ENCODE results near the gene JDP2. TPM values are rescaled to one million over a fixed set of nuclear protein-coding genes. Genes with fewer than 3 reads are reported as not detected.

Gene JDP2
- total and polyA plus RNA-seq, 2 donors (not counting 1 experiment from before 2014, with no cell fraction given) = 7.9 to 17.9 TPM

- H3K9ac ChIP-seq (ENCODE audit: low read length) = no peak overlapping the region
- intact Hi-C loops (cut with micrococcal nuclease) = no loop called here
- no peaks in the 10 kb centered on the region for H3K36me3 ChIP-seq (replicated peaks in 1 of 2; ENCODE audit: control extremely low read depth in 1 of 2, control insufficient read depth in 1 of 2, extremely low read depth in 1 of 2, insufficient read depth in 2 of 2, low read length in 1 of 2)
- no peak overlapping the region for H3K27ac Mint-ChIP-seq
- no peak overlapping the region for H3K4me3 Mint-ChIP-seq
- H3K9me3 Mint-ChIP-seq (ENCODE audit: insufficient read depth) = peaks cover 2% of the 10 kb centered on the region
- ChIA-PET POLR2A (no interaction called here), CTCF (interaction anchor here (1.4 kb wide), 1 partner anchor 12 kb away, joined by 5 read pairs; no protein-coding TSS in a partner anchor)
- no peak overlapping the region for H3K4me3 ChIP-seq (ENCODE audit: control extremely low read depth in 1 of 5, extremely low read depth in 1 of 5, insufficient read depth in 1 of 5, low read depth in 2 of 5, low read length in 4 of 5)
- no peak overlapping the region for H3K27ac ChIP-seq (ENCODE audit: low read length in 2 of 2)
- H3K4me1 ChIP-seq (ENCODE audit: control insufficient read depth in 2 of 2, insufficient read depth in 2 of 2, low read length in 2 of 2) = peaks cover 10 to 23% of the 10 kb centered on the region in 2 donors
- no CpG with 5 or more reads among the region's 3 CpGs for WGBS (ENCODE audit: insufficient coverage)
- TF ChIP-seq EZH2 (IDR thresholded peaks at IDR 0.05; ENCODE audit: borderline replicate concordance, insufficient read depth, low read depth, low read length, poor library complexity, severe bottlenecking) = no peak
- ATAC-seq (ENCODE audit: low read depth) (no peak), DNase-seq (no peak)
- H3K4me1 Mint-ChIP-seq = peaks cover 22% of the 10 kb centered on the region
- no peaks in the 10 kb centered on the region for H4K20me1 ChIP-seq (ENCODE audit: control insufficient read depth, insufficient read depth, low read length, poor library complexity, severe bottlenecking)
- no peaks in the 10 kb centered on the region for H3K27me3 ChIP-seq (replicated peaks in 1 of 4; ENCODE audit: control extremely low read depth in 1 of 4, control insufficient read depth in 3 of 4, insufficient read depth in 4 of 4, low read length in 3 of 4)
- no peaks in the 10 kb centered on the region for H3K9me3 ChIP-seq (ENCODE audit: control extremely low read depth in 1 of 3, control insufficient read depth in 2 of 3, insufficient read depth in 1 of 3, low read length in 2 of 3)
- no peak overlapping the region for H2AFZ ChIP-seq (ENCODE audit: insufficient read depth, low read depth, low read length, poor library complexity, severe bottlenecking)
- H3K79me2 ChIP-seq (ENCODE audit: control insufficient read depth, insufficient read depth, low read length) = no peaks in the 10 kb centered on the region
- H3K4me2 ChIP-seq (replicated peaks; ENCODE audit: low read depth, low read length, poor library complexity, severe bottlenecking) = no peak overlapping the region
- H3K27me3 Mint-ChIP-seq = no peaks in the 10 kb centered on the region
Observed at GRCh38 chr14:75501080-75501479, 73.3 kb downstream of the JDP2 start.

DNA sequence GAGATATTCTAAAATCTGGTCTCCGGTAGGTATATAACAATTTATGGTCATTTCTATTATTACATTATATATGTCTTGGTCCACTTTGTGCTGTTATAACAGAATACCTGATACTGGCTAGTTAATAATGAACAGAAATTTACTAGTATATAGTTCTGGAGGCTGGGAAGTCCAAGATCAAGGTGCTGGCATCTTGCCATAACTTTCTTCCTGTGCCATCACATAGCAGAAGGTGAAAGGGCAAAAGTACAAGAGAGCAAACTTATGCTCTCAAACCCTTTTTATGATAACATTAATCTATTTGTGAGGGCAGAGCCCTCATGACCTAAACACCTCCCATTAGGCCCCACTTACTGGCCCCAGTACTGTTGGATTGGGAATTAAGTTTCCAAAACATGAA, 76.6 kb downstream of the JDP2 start:
- no peak overlapping the region for H3K27ac Mint-ChIP-seq
- Histone ChIP-seq H3K79me2 (ENCODE audit: control insufficient read depth, insufficient read depth, low read length) (no peaks in the 10 kb centered on the region), H2AFZ (ENCODE audit: insufficient read depth, low read depth, low read length, poor library complexity, severe bottlenecking) (no peak overlapping the region), H3K27ac (ENCODE audit: low read length in 2 of 2) (no peak overlapping the region), H3K4me3 (ENCODE audit: control extremely low read depth in 1 of 5, extremely low read depth in 1 of 5, insufficient read depth in 1 of 5, low read depth in 2 of 5, low read length in 4 of 5) (no peak overlapping the region), H3K36me3 (replicated peaks in 1 of 2; ENCODE audit: control extremely low read depth in 1 of 2, control insufficient read depth in 1 of 2, extremely low read depth in 1 of 2, insufficient read depth in 2 of 2, low read length in 1 of 2) (no peaks in the 10 kb centered on the region), H3K27me3 (replicated peaks in 1 of 4; ENCODE audit: control extremely low read depth in 1 of 4, control insufficient read depth in 3 of 4, insufficient read depth in 4 of 4, low read length in 3 of 4) (no peaks in the 10 kb centered on the region), H3K9me3 (ENCODE audit: control extremely low read depth in 1 of 3, control insufficient read depth in 2 of 3, insufficient read depth in 1 of 3, low read length in 2 of 3) (peaks cover 0 to 4% (median 3%) of the 10 kb centered on the region in 3 donors), H3K4me1 (ENCODE audit: control insufficient read depth in 2 of 2, insufficient read depth in 2 of 2, low read length in 2 of 2) (peaks cover 0 to 1% of the 10 kb centered on the region in 2 donors), H4K20me1 (ENCODE audit: control insufficient read depth, insufficient read depth, low read length, poor library complexity, severe bottlenecking) (no peaks in the 10 kb centered on the region), H3K9ac (ENCODE audit: low read length) (no peak overlapping the region), H3K4me2 (replicated peaks; ENCODE audit: low read depth, low read length, poor library complexity, severe bottlenecking) (no peak overlapping the region)
- no peak for TF ChIP-seq CTCF (IDR thresholded peaks at IDR 0.05)
- no peak for TF ChIP-seq EZH2 (IDR thresholded peaks at IDR 0.05; ENCODE audit: borderline replicate concordance, insufficient read depth, low read depth, low read length, poor library complexity, severe bottlenecking)
- intact Hi-C loops (cut with micrococcal nuclease) = no loop called here
- DNase-seq (no peak), ATAC-seq (ENCODE audit: low read depth) (no peak)
- ChIA-PET POLR2A (no interaction called here), CTCF (no interaction called here)
- H3K9me3 Mint-ChIP-seq (ENCODE audit: insufficient read depth) = peaks cover 3% of the 10 kb centered on the region
- peaks cover 2% of the 10 kb centered on the region for H3K4me1 Mint-ChIP-seq
- no peak overlapping the region for H3K4me3 Mint-ChIP-seq
- WGBS (ENCODE audit: insufficient coverage) = no CpG with 5 or more reads among the region's 1 CpG
- no peaks in the 10 kb centered on the region for H3K27me3 Mint-ChIP-seq

All from B cell (primary cell).